Keratinocyte (primary cell): ENCODE data around the gene SLFN5. TPM values are rescaled to one million over a fixed set of nuclear protein-coding genes. Genes with fewer than 3 reads are reported as not detected.

Experiments
- DNase-seq: peaks from one replicate; pipeline ENCODE4 v3.0.0-alpha.2; 2011; ENCODE audit warnings: low read depth, missing footprints, low spot score
- FAIRE-seq: peaks from 2 replicates; lab custom pipeline; 2011; peaks lifted over from hg19 to GRCh38; lab: Jason Lieb, UNC
- H2AFZ ChIP-seq: 2 replicates; pipeline ENCODE4 v1.6.0; 2012; ENCODE audit warnings: low read length, control low read depth, inconsistent platforms; ENCODE audit not compliant: control insufficient read depth
- H3K27ac ChIP-seq: 2 replicates; pipeline ENCODE4 v1.5.1; 2011; ENCODE audit warnings: low read length; ENCODE audit not compliant: control insufficient read depth, insufficient read depth
- H3K27me3 ChIP-seq: 3 replicates; pipeline ENCODE4 v1.6.0; 2011; ENCODE audit warnings: low read length; ENCODE audit not compliant: control insufficient read depth, insufficient read depth; ENCODE audit errors: extremely low read depth
- H3K36me3 ChIP-seq, 2 experiments: 2 replicates in 1 of 2; 3 replicates in 1 of 2; pipeline ENCODE4 v1.5.1; 2011; ENCODE audit warnings: low read length in 2 of 2, mild to moderate bottlenecking in 1 of 2; ENCODE audit not compliant: control insufficient read depth in 2 of 2, insufficient read depth in 2 of 2; ENCODE audit errors: extremely low read depth in 1 of 2
- H3K4me1 ChIP-seq: 3 replicates; pipeline ENCODE4 v1.5.1; 2011; ENCODE audit warnings: low read length; ENCODE audit not compliant: control insufficient read depth, insufficient read depth; ENCODE audit errors: extremely low read depth
- H3K4me2 ChIP-seq: 3 replicates; pipeline ENCODE4 v1.6.0; 2011; ENCODE audit warnings: low read depth, low read length; ENCODE audit not compliant: control insufficient read depth, insufficient read depth; ENCODE audit errors: extremely low read depth
- H3K4me3 ChIP-seq, 3 experiments: fragments of 200-600 bp in 1 of 3; sonication (generic) in 1 of 3; 2 replicates in 2 of 3; 3 replicates in 1 of 3; pipeline ENCODE4 v1.5.1; 2011 to 2016; ENCODE audit warnings: low read length in 3 of 3, mild to moderate bottlenecking in 3 of 3, control low read depth in 2 of 3, inconsistent platforms in 1 of 3, low read depth in 1 of 3, mixed read lengths in 1 of 3, mixed run types in 1 of 3, moderate library complexity in 1 of 3; ENCODE audit not compliant: control insufficient read depth in 2 of 3, insufficient read depth in 2 of 3; ENCODE audit errors: extremely low read depth in 1 of 3
- H3K79me2 ChIP-seq: 2 replicates; pipeline ENCODE4 v1.6.0; 2012; ENCODE audit warnings: low read length; ENCODE audit not compliant: control insufficient read depth, insufficient read depth
- H3K9ac ChIP-seq: 3 replicates; pipeline ENCODE4 v1.6.0; 2011; ENCODE audit warnings: low read length; ENCODE audit not compliant: control insufficient read depth, insufficient read depth; ENCODE audit errors: extremely low read depth
- H3K9me1 ChIP-seq: 3 replicates; pipeline ENCODE4 v1.6.0; 2011; ENCODE audit warnings: low read length; ENCODE audit not compliant: control insufficient read depth, insufficient read depth; ENCODE audit errors: extremely low read depth
- H3K9me3 ChIP-seq: 2 replicates; pipeline ENCODE4 v1.5.1; 2012; ENCODE audit warnings: low read depth, low read length; ENCODE audit not compliant: control insufficient read depth
- H4K20me1 ChIP-seq: 3 replicates; pipeline ENCODE4 v1.6.0; 2011; ENCODE audit warnings: low read length; ENCODE audit not compliant: control insufficient read depth, insufficient read depth; ENCODE audit errors: extremely low read depth
- CTCF ChIP-seq, 3 experiments: IDR thresholded peaks in 1 of 3; conservative IDR thresholded peaks in 1 of 3; optimal IDR thresholded peaks in 1 of 3; 2 replicates in 2 of 3; 3 replicates in 1 of 3; pipeline versions ENCODE3 to v1.5.1; 2011; ENCODE audit warnings: low read length in 3 of 3, mild to moderate bottlenecking in 3 of 3, moderate library complexity in 2 of 3, control low read depth in 1 of 3, inconsistent platforms in 1 of 3; ENCODE audit not compliant: insufficient read depth in 2 of 3; ENCODE audit errors: extremely low read depth in 1 of 3
- EZH2 ChIP-seq: IDR thresholded peaks from one replicate; pipeline ENCODE4 v1.6.1; 2012; ENCODE audit warnings: inconsistent platforms, mild to moderate bottlenecking, low read length, moderate library complexity
- dilution Hi-C: fragments of 300-500 bp; cut with MboI; formaldehyde crosslinking; loops from one replicate; pipeline ENCODE4 v1.7.0; 2020; ENCODE audit warnings: low sequenced_read_pairs; ENCODE audit not compliant: extremely low pct_ligation_motif_present
- polyA plus RNA-seq, 5 experiments: library from polyadenylated mRNA; depleted of rRNA in 3 of 5; stranded (reverse) in 3 of 5; stranded (forward) in 1 of 5; unstranded in 1 of 5; fragments of >200 nt; gene quantifications; 1 replicate in 1 of 5; 2 replicates in 3 of 5; 3 replicates in 1 of 5; pipeline versions ENCODE4 v1.2.1 to v1.2.3, GENCODE V29; 2011 to 2012; ENCODE audit warnings: missing spikeins in 2 of 5, low read depth in 1 of 5, low replicate concordance in 1 of 5

SLFN5 gene
- polyA plus RNA-seq, 1 donor (not counting 4 experiments of a cell fraction or from before 2014, with no cell fraction given): 79.9 TPM

- TF ChIP-seq EZH2 (no peak), CTCF (optimal IDR thresholded peaks at IDR 0.05 in 1 of 3, IDR thresholded peaks at IDR 0.05 in 1 of 3, conservative IDR thresholded peaks at IDR 0.05 in 1 of 3; ENCODE audit: extremely low read depth in 1 of 3, insufficient read depth in 2 of 3, low read length in 3 of 3) (no peak)
- peaks cover 32% of the 10 kb centered on the region for H4K20me1 ChIP-seq
- peaks cover 46% of the 10 kb centered on the region for H3K79me2 ChIP-seq
- H3K4me1 ChIP-seq: peaks cover 23% of the 10 kb centered on the region
- H3K36me3 ChIP-seq: peaks cover 17 to 41% of the 10 kb centered on the region in 2 experiments
- H3K4me3 ChIP-seq: no peak overlapping the region
- no peak overlapping the region for H3K4me2 ChIP-seq
- FAIRE-seq: peak; percentile 17
- no peak overlapping the region for H3K9ac ChIP-seq
- dilution Hi-C loops: no loop called here
- no peak overlapping the region for H3K27ac ChIP-seq
- peaks cover 8% of the 10 kb centered on the region for H3K9me1 ChIP-seq
- no peak overlapping the region for H2AFZ ChIP-seq
- no peak for DNase-seq
- no peaks in the 10 kb centered on the region for H3K27me3 ChIP-seq
- H3K9me3 ChIP-seq: no peaks in the 10 kb centered on the region
These were observed 13.8 kb downstream of the SLFN5 start for GRCh38 chr17:35256629-35257028.

- no peak overlapping the region for H3K27ac ChIP-seq
- no peak for DNase-seq
- H3K4me1 ChIP-seq: peaks cover 23% of the 10 kb centered on the region
- peaks cover 32% of the 10 kb centered on the region for H4K20me1 ChIP-seq
- peaks cover 8% of the 10 kb centered on the region for H3K9me1 ChIP-seq
- dilution Hi-C loops: no loop called here
- FAIRE-seq: no peak
- no peaks in the 10 kb centered on the region for H3K9me3 ChIP-seq
- peaks cover 42% of the 10 kb centered on the region for H3K79me2 ChIP-seq
- TF ChIP-seq CTCF (optimal IDR thresholded peaks at IDR 0.05 in 1 of 3, IDR thresholded peaks at IDR 0.05 in 1 of 3, conservative IDR thresholded peaks at IDR 0.05 in 1 of 3; ENCODE audit: extremely low read depth in 1 of 3, insufficient read depth in 2 of 3, low read length in 3 of 3) (no peak), EZH2 (no peak)
- H3K9ac ChIP-seq: no peak overlapping the region
- H3K4me3 ChIP-seq: no peak overlapping the region
- H3K27me3 ChIP-seq: no peaks in the 10 kb centered on the region
- H2AFZ ChIP-seq: no peak overlapping the region
- H3K36me3 ChIP-seq: peaks cover 17 to 41% of the 10 kb centered on the region in 2 experiments
- H3K4me2 ChIP-seq: no peak overlapping the region
These were observed 14.4 kb downstream of the SLFN5 start for GRCh38 chr17:35257208-35257659.
